ENCODE data around the gene SHISA6. TPM values are rescaled to one million over a fixed set of nuclear protein-coding genes. Genes with fewer than 3 reads are reported as not detected.
"Not testable (repeated sequence)": the region's sequence is repeated elsewhere in the genome, so short reads cannot be mapped to it uniquely, and the experiment has no call there.

The SHISA6 gene
- polyA plus RNA-seq, 1 experiment, result not detected

DNA sequence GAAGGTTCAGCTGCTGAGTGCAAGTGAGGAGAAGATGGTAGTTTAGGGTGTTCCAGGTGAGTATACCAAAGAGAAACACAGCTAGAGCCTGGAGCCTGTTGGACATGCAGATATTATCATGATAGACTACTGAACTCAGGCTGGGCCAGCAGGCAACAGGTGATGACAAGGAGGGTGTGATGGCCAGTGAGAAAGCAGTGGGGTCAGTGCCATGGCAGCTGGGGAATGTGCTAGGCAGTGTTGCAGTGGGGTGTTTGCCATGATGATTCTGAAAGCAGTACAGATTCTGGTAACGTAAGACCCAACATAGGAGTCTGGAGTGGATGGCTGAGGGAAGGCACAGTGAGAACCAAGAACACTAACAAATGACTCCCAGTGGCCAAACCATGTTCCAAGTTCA, 57.4 kb downstream of the SHISA6 start:
- H3K4me3 ChIP-seq (ENCODE audit: low read depth, low read length), result no peak overlapping the region
- TF ChIP-seq CTCF (IDR thresholded peaks at IDR 0.05; ENCODE audit: insufficient read depth, low read depth, low read length), result no peak
- H3K27me3 ChIP-seq (ENCODE audit: control insufficient read depth, insufficient read depth, low read length), result no peaks in the 10 kb centered on the region
- H3K36me3 ChIP-seq (ENCODE audit: control insufficient read depth, insufficient read depth, low read length), result no peaks in the 10 kb centered on the region
- DNase-seq (ENCODE audit: low read depth), result no peak
- POLR2A ChIA-PET, result no interaction called here
- CTCF ChIA-PET, result no interaction called here

GRCh38 chr17:11300201-11300600, 59.2 kb downstream of the SHISA6 start:
- H3K4me3 ChIP-seq (ENCODE audit: low read depth, low read length), result no peak overlapping the region
- no peak for DNase-seq (ENCODE audit: low read depth)
- no peak for TF ChIP-seq CTCF (IDR thresholded peaks at IDR 0.05; ENCODE audit: insufficient read depth, low read depth, low read length)
- CTCF ChIA-PET, result no interaction called here
- no peaks in the 10 kb centered on the region for H3K27me3 ChIP-seq (ENCODE audit: control insufficient read depth, insufficient read depth, low read length)
- no peaks in the 10 kb centered on the region for H3K36me3 ChIP-seq (ENCODE audit: control insufficient read depth, insufficient read depth, low read length)
- POLR2A ChIA-PET, result no interaction called here

DNA sequence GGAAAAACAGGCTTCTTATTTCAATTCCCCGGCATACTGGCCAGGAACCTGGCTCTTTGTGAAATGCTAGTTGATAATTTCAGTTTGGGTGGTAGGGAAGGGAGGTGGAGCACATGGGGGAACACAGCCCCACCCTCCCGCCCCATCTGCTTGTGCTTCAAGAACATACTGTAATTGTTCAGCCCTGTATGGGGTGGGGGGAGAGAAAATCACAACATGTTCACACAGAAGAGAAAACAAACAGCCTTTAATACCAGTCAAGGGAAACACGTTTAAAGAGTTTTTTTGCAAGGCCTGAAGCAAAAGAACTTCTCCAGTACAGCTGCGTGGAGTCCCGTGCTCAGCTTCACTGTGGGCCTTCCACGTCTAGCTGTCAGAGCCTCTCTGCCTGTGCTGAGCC, 59.7 kb downstream of the SHISA6 start:
- DNase-seq (ENCODE audit: low read depth), result no peak
- H3K4me3 ChIP-seq (ENCODE audit: low read depth, low read length), result no peak overlapping the region

GRCh38 chr17:11301874-11302273, 60.9 kb downstream of the SHISA6 start:
- H3K36me3 ChIP-seq (ENCODE audit: control insufficient read depth, insufficient read depth, low read length); CTCF ChIA-PET; H3K4me3 ChIP-seq (ENCODE audit: low read depth, low read length); H3K27me3 ChIP-seq (ENCODE audit: control insufficient read depth, insufficient read depth, low read length); POLR2A ChIA-PET; DNase-seq (ENCODE audit: low read depth): not testable (repeated sequence)

More for the DNA sequence above, 59.7 kb downstream of the SHISA6 start:
- Histone ChIP-seq H3K36me3 (ENCODE audit: control insufficient read depth, insufficient read depth, low read length) (no peaks in the 10 kb centered on the region), H3K27me3 (ENCODE audit: control insufficient read depth, insufficient read depth, low read length) (no peaks in the 10 kb centered on the region)
- CTCF ChIA-PET, result no interaction called here
- POLR2A ChIA-PET, result no interaction called here
- no peak for TF ChIP-seq CTCF (IDR thresholded peaks at IDR 0.05; ENCODE audit: insufficient read depth, low read depth, low read length)

DNA sequence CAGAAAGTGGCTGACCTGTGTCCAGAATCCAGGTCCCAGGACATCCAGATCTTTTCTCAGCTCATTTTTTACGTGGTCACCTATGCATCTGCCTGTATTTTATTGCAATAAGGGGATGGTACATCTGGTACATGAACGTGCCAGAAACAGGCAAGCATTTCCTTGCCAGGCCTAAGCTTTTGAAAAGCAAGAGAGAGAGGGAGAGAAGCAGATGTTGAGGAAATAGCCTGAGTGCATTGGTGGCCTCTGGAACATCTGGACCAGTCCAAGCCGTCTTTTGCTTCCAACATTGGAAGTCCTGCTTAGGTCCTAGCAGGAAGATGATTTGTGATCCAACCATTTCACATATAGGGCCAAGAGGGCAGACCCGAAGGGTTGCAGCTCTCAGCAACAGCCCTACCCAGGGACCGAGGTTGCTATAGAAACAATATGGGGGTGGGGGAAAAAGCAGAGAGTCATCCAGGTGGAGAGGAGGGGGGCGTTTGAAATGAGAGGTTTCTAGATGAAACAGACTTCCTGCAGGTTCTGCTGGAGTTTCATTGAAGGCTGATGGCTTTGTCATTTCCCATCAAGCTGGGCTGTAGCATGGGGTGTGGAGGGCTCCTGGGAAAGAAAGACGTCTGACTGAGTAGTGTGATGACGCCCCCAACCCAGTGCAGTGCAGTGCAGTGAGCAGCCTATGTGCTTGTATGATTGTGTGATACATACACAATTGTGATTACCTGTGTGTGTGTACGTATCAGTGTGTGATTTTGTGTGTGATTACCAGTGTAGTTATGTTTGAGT, 61.6 kb downstream of the SHISA6 start:
- TF ChIP-seq CTCF (IDR thresholded peaks at IDR 0.05; ENCODE audit: insufficient read depth, low read depth, low read length), result no peak
- POLR2A ChIA-PET, result no interaction called here
- no peaks in the 10 kb centered on the region for H3K27me3 ChIP-seq (ENCODE audit: control insufficient read depth, insufficient read depth, low read length)
- no peaks in the 10 kb centered on the region for H3K36me3 ChIP-seq (ENCODE audit: control insufficient read depth, insufficient read depth, low read length)
- no peak overlapping the region for H3K4me3 ChIP-seq (ENCODE audit: low read depth, low read length)
- CTCF ChIA-PET, result no interaction called here
- DNase-seq (ENCODE audit: low read depth), result no peak
